ENCODE measurements around the gene SUCLG2. TPM values are rescaled to one million over a fixed set of nuclear protein-coding genes. Genes with fewer than 3 reads are reported as not detected.
A peak's percentile ranks its signal among the peaks of the same experiment; 100 is the strongest.

Gene SUCLG2
- total RNA-seq, 1 experiment from 2014 or later, result 38.5 TPM

- H3K79me2 ChIP-seq (ENCODE audit: insufficient read depth, low read length), result no peaks in the 10 kb centered on the region; the same call in 1 of the 2 replicates
- no peak for DNase-seq
- H2BK5ac ChIP-seq (ENCODE audit: insufficient read length, low read length), result no peak overlapping the region
- H3K79me1 ChIP-seq (ENCODE audit: insufficient read depth, low read depth, low read length, poor library complexity, severe bottlenecking), result no peaks in the 10 kb centered on the region
- no peak overlapping the region for H3K56ac ChIP-seq (ENCODE audit: insufficient read length, low read depth, low read length)
- H2BK120ac ChIP-seq (ENCODE audit: low read depth, low read length, poor library complexity, severe bottlenecking), result no peak overlapping the region
- H2BK20ac ChIP-seq (ENCODE audit: low read depth, low read length, poor library complexity, severe bottlenecking), result no peak overlapping the region
- H3K27me3 ChIP-seq (ENCODE audit: insufficient read depth, low read length), result no peaks in the 10 kb centered on the region
- no peak overlapping the region for H2AFZ ChIP-seq (ENCODE audit: low read length)
- H3K9ac ChIP-seq (ENCODE audit: extremely low read depth, insufficient read length, low read length), result no peak overlapping the region
- Mint-ChIP-seq H3K4me3 (no peak overlapping the region), H3K9me3 (peaks cover 0 to 5% of the 10 kb centered on the region in 2 experiments; a peak in 1 of 5 replicates), H3K27me3 (ENCODE audit: low read depth) (no peaks in the 10 kb centered on the region), H3K27ac (peak overlapping the region in 2 of 3 experiments; percentile 12 to 80; a peak in 3 of 7 replicates), H3K36me3 (ENCODE audit: insufficient read depth in 1 of 3, low read depth in 3 of 3) (peaks cover 5 to 11% (median 9%) of the 10 kb centered on the region in 3 experiments), H3K4me1 (peaks cover 5 to 9% of the 10 kb centered on the region in 2 experiments)
- WGBS (ENCODE audit: extremely low coverage, insufficient read length, low lambda C conversion rate), result no CpG with 5 or more reads among the region's 5 CpGs
- no peaks in the 10 kb centered on the region for H3K9me3 ChIP-seq (ENCODE audit: control insufficient read depth, low read depth, low read length)
- H3K4ac ChIP-seq (ENCODE audit: low read depth, low read length), result no peak overlapping the region
- no peak overlapping the region for H3K27ac ChIP-seq (ENCODE audit: insufficient read length, low read depth, low read length)
- no peak overlapping the region for H2AK5ac ChIP-seq (ENCODE audit: insufficient read length, low read length)
- H3K23ac ChIP-seq (ENCODE audit: insufficient read length, low read depth, low read length), result no peak overlapping the region
- no peak overlapping the region for H4K8ac ChIP-seq (replicated peaks; ENCODE audit: insufficient read length, low read depth, low read length)
- H3K4me2 ChIP-seq (ENCODE audit: insufficient read depth, insufficient read length, low read length), result no peak overlapping the region
- no peak overlapping the region for H4K91ac ChIP-seq (ENCODE audit: insufficient read length, low read depth, low read length)
- H3K18ac ChIP-seq (ENCODE audit: insufficient read length, low read depth, low read length), result no peak overlapping the region
- no peak overlapping the region for H2BK12ac ChIP-seq (ENCODE audit: insufficient read length, low read depth, low read length)
- no peaks in the 10 kb centered on the region for H4K20me1 ChIP-seq (ENCODE audit: control insufficient read depth, insufficient read depth, insufficient read length)
- H3K23me2 ChIP-seq (ENCODE audit: insufficient read length, low read depth, low read length, poor library complexity, severe bottlenecking), result no peaks in the 10 kb centered on the region
- H2BK15ac ChIP-seq (ENCODE audit: low read depth, low read length), result no peak overlapping the region
- no peak overlapping the region for H4K5ac ChIP-seq (ENCODE audit: insufficient read length, low read depth, low read length)
- H3T11ph ChIP-seq (ENCODE audit: low read length), result no peak overlapping the region
- H3K4me1 ChIP-seq (ENCODE audit: insufficient read depth, low read length), result no peaks in the 10 kb centered on the region
- TF ChIP-seq CTCF (conservative IDR thresholded peaks at IDR 0.05), result no peak
- H3K14ac ChIP-seq (ENCODE audit: insufficient read depth, low read length), result no peak overlapping the region
These were observed 76.0 kb downstream of the SUCLG2 start for GRCh38 chr3:67578416-67578815.

Data from H9 (cell line).